GM12878 (cell line): ENCODE data around the gene UNC13A. TPM values are rescaled to one million over a fixed set of nuclear protein-coding genes. Genes with fewer than 3 reads are reported as not detected.

ENCODE experiments used
- ATAC-seq: fragments of 200-7000 bp; cut with Tn5 transposase; 3 replicates; pipeline ENCODE4 v1.9.1; 2020; ENCODE audit warnings: mild to moderate bottlenecking, moderate library complexity
- BruUV-seq: library from RNA; stranded (reverse); fragments of 400-500 nt; replicated peaks from 2 replicates; lab custom pipeline; 2021; lab: Mats Ljungman, UMichigan
- CTCF ChIA-PET: fragments of 300-600 bp; sonication (Branson Sonifier 250); formaldehyde crosslinking; extraction: SDS; loops from one replicate; lab custom pipeline; 2021; ENCODE audit warnings: inconsistent platforms; lab: Yijun Ruan, JAX
- POLR2A ChIA-PET: fragments of 350-600 bp; formaldehyde crosslinking; extraction: SDS; loops from one replicate; lab custom pipeline; 2021; ENCODE audit warnings: inconsistent platforms; lab: Charles Lee
- RAD21 ChIA-PET: fragments of 300-600 bp; sonication (Branson Sonifier 250); formaldehyde crosslinking; loops from one replicate; lab custom pipeline; 2023; ENCODE audit warnings: antibody characterized with exemption; ENCODE audit not compliant: unreplicated experiment; lab: Charles Lee
- SMC1A ChIA-PET: fragments of 300-600 bp; sonication (Branson Sonifier 250); formaldehyde crosslinking; loops from one replicate; lab custom pipeline; 2023; ENCODE audit not compliant: unreplicated experiment, uncharacterized antibody; lab: Charles Lee
- DNase-seq: peaks from one replicate; pipeline ENCODE4 v3.0.0-alpha.2; 2011; ENCODE audit warnings: low read depth, low spot score
- FAIRE-seq: peaks from 3 replicates; lab custom pipeline; 2011; peaks lifted over from hg19 to GRCh38; lab: Jason Lieb, UNC
- H2AFZ ChIP-seq: 2 replicates; pipeline ENCODE4 v1.6.0; 2011; ENCODE audit warnings: low read depth, low read length, control low read depth; ENCODE audit not compliant: control insufficient read depth
- H3K27ac ChIP-seq: 2 replicates; pipeline ENCODE4 v1.5.1; 2011; ENCODE audit warnings: control low read depth; ENCODE audit not compliant: control insufficient read depth, insufficient read depth
- H3K27me3 ChIP-seq, 2 experiments: replicated peaks in 1 of 2; 2 replicates each; pipeline versions ENCODE4 v1.6.0 to v1.6.1; 2011; ENCODE audit warnings: low read length in 1 of 2; ENCODE audit not compliant: control insufficient read depth in 2 of 2, insufficient read depth in 2 of 2
- H3K36me3 ChIP-seq, 2 experiments: 2 replicates each; pipeline ENCODE4 v1.5.1; 2011; ENCODE audit warnings: low read length in 1 of 2; ENCODE audit not compliant: control insufficient read depth in 2 of 2, insufficient read depth in 2 of 2
- H3K4me1 ChIP-seq: 2 replicates; pipeline ENCODE4 v1.6.1; 2011; ENCODE audit warnings: mild to moderate bottlenecking, low read length, moderate library complexity, mixed read lengths; ENCODE audit not compliant: control insufficient read depth, insufficient read depth
- H3K4me2 ChIP-seq: 2 replicates; pipeline ENCODE4 v1.6.0; 2011; ENCODE audit warnings: control low read depth; ENCODE audit not compliant: control insufficient read depth, insufficient read depth
- H3K4me3 ChIP-seq: fragments of 200-600 bp; sonication (generic); 2 replicates; pipeline ENCODE4 v1.5.1; 2016
- H3K79me2 ChIP-seq: 2 replicates; pipeline ENCODE4 v1.6.0; 2011; ENCODE audit warnings: low read length; ENCODE audit not compliant: control insufficient read depth, insufficient read depth
- H3K9ac ChIP-seq: 2 replicates; pipeline ENCODE4 v1.8.0; 2011; ENCODE audit warnings: low read length, control low read depth, mixed read lengths; ENCODE audit not compliant: control insufficient read depth, insufficient read depth
- H3K9me3 ChIP-seq: replicated peaks from 3 replicates; pipeline ENCODE4 v1.5.1; 2011; ENCODE audit warnings: mild to moderate bottlenecking, low read length; ENCODE audit not compliant: control insufficient read depth, insufficient read depth
- H4K20me1 ChIP-seq: 2 replicates; pipeline ENCODE4 v1.6.0; 2011; ENCODE audit not compliant: control insufficient read depth, insufficient read depth
- ELK1 ChIP-seq: IDR thresholded peaks from 2 replicates; pipeline ENCODE4 v1.6.1; 2012; ENCODE audit warnings: low read depth, low read length, improper control_type of control experiment
- PML ChIP-seq: IDR thresholded peaks from 2 replicates; pipeline ENCODE4 v1.6.1; 2012; ENCODE audit warnings: low read length, inconsistent platforms
- POLR2A ChIP-seq: IDR thresholded peaks from 2 replicates; pipeline ENCODE4 v1.6.1; 2011; ENCODE audit warnings: low read depth, mild to moderate bottlenecking, low read length
- SIX5 ChIP-seq: IDR thresholded peaks from 2 replicates; pipeline ENCODE4 v1.6.1; 2011; ENCODE audit warnings: mild to moderate bottlenecking, low read depth, low read length, moderate library complexity; ENCODE audit not compliant: severe bottlenecking
- TBL1XR1 ChIP-seq: IDR thresholded peaks from 2 replicates; pipeline ENCODE4 v1.6.1; 2012; ENCODE audit warnings: low read depth, low read length, improper control_type of control experiment
- WGBS: methylation state at CpG from one replicate; pipeline ENCODE4 v1.1.6; 2016; ENCODE audit warnings: low lambda C conversion rate; ENCODE audit not compliant: insufficient replicate concordance, insufficient coverage; ENCODE audit errors: missing lambda C conversion rate; 5-methylcytosine and 5-hydroxymethylcytosine counted together
- in situ Hi-C: fragments of 300-500 bp; cut with MboI; formaldehyde crosslinking; loops from 9 replicates; pipeline ENCODE4 v1.14.3; 2018; ENCODE audit warnings: mixed read lengths
- intact Hi-C: fragments of 100-400 bp; cut with micrococcal nuclease; formaldehyde crosslinking; loops from one replicate; pipeline ENCODE4 v1.14.2; 2022; ENCODE audit not compliant: unreplicated experiment
- polyA plus RNA-seq, 11 experiments: library from polyadenylated mRNA; depleted of rRNA in 4 of 11; unstranded in 6 of 11; stranded (reverse) in 5 of 11; fragments of >200 nt; fragmentation: Nextera tagmentation in 4 of 11; fragmentation: Illumina TruSeq in 1 of 11; extraction: Ambion mirVana in 4 of 11; extraction: Trizol in 1 of 11; gene quantifications; 1 replicate in 1 of 11; 2 replicates in 10 of 11; pipeline versions ENCODE4 v1.2.1 to v1.2.3, GENCODE V29; 2011 to 2016; ENCODE audit warnings: inconsistent platforms in 2 of 11, missing spikeins in 2 of 11, low read depth in 1 of 11
- total RNA-seq, 4 experiments: library from RNA; depleted of rRNA in 3 of 4; stranded (reverse); fragments of >200 nt in 3 of 4; fragmentation: Illumina TruSeq in 1 of 4; extraction: Trizol in 1 of 4; gene quantifications; 2 replicates each; pipeline versions ENCODE4 v1.2.1 to v1.2.3, GENCODE V29; 2013 to 2021
- TF ChIP-seq, protein P1 (sequence below), 3 experiments: IDR thresholded peaks in 2 of 3; conservative IDR thresholded peaks in 1 of 3; 2 replicates each; pipeline ENCODE4 v1.5.1; 2011; ENCODE audit warnings: low read depth in 3 of 3, low read length in 3 of 3, mild to moderate bottlenecking in 3 of 3, control low read depth in 2 of 3, moderate library complexity in 2 of 3, inconsistent platforms in 1 of 3, mixed read lengths in 1 of 3; ENCODE audit not compliant: control insufficient read depth in 2 of 3, insufficient read depth in 1 of 3; ENCODE audit errors: extremely low read depth in 1 of 3

UNC13A gene
- total and polyA plus RNA-seq, 10 of the 15 experiments (the other 5 are each of a cell fraction or from before 2014, with no cell fraction given) = under 0.01 to 0.23 (median 0.13) TPM; not detected in 1

DNA sequence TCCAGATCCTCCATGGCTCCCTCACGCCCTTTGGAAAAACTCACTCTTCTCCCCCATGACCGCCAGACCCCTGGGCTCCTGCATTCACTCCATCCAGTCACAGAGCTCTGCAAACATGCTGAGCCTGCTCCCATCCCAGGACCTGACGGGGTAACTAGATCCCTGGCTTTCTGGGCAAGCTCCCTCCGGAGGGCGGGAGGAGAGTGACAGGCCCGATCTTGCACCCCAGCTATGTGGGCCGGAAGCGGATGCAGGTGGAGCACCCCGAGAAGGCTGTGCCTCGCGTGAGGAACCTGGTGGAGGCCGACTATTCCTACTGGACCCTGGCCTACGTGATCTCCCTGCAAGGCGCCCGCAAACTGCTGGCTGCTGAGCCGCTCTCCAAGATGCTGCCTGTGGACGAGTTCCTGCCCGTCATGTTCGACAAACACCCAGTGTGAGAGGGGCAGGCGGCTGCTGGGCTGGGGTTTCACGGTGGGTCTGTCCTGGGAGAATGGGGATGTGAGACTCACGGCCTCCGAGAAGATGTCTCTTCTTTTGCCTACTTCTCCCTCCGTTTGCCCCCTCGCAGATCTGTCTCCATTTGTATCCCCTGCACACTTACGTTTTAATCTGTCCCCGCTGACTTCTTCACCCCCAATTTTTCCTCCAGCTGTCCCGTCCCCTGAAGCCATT, 107.5 kb downstream of the UNC13A start:
- Histone ChIP-seq H3K27me3 (no peaks in the 10 kb centered on the region), H3K4me2 (no peak overlapping the region), H3K9me3 (no peaks in the 10 kb centered on the region), H4K20me1 (no peaks in the 10 kb centered on the region), H2AFZ (no peak overlapping the region), H3K9ac (no peak overlapping the region), H3K27ac (no peak overlapping the region), H3K79me2 (no peaks in the 10 kb centered on the region), H3K36me3 (peaks cover 8 to 30% of the 10 kb centered on the region in 2 experiments; a peak in 3 of 4 replicates), H3K4me3 (no peak overlapping the region), H3K4me1 (no peaks in the 10 kb centered on the region)
- RAD21 ChIA-PET = no interaction called here
- CTCF ChIA-PET = interaction anchor here (1.2 kb wide), 1 partner anchor 84 kb away, joined by 5 read pairs; no protein-coding TSS in a partner anchor
- ATAC-seq (no peak), FAIRE-seq (no peak), DNase-seq (no peak)
- WGBS = 94% methylated on average over 28 of the region's 28 CpGs
- intact Hi-C loops (no loop called here), in situ Hi-C loops (no loop called here)
- POLR2A ChIA-PET = interaction anchor here (1.0 kb wide), 1 partner anchor 270 kb away, joined by 3 read pairs; no protein-coding TSS in a partner anchor
- SMC1A ChIA-PET = no interaction called here
- no TSS peak for BruUV-seq
- no peak for TF ChIP-seq PML
- no peak for TF ChIP-seq TBL1XR1
- TF ChIP-seq, protein P1, sequence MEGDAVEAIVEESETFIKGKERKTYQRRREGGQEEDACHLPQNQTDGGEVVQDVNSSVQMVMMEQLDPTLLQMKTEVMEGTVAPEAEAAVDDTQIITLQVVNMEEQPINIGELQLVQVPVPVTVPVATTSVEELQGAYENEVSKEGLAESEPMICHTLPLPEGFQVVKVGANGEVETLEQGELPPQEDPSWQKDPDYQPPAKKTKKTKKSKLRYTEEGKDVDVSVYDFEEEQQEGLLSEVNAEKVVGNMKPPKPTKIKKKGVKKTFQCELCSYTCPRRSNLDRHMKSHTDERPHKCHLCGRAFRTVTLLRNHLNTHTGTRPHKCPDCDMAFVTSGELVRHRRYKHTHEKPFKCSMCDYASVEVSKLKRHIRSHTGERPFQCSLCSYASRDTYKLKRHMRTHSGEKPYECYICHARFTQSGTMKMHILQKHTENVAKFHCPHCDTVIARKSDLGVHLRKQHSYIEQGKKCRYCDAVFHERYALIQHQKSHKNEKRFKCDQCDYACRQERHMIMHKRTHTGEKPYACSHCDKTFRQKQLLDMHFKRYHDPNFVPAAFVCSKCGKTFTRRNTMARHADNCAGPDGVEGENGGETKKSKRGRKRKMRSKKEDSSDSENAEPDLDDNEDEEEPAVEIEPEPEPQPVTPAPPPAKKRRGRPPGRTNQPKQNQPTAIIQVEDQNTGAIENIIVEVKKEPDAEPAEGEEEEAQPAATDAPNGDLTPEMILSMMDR (IDR thresholded peaks at IDR 0.05 in 2 of 3, conservative IDR thresholded peaks at IDR 0.05 in 1 of 3; ENCODE audit: control insufficient read depth in 2 of 3, extremely low read depth in 1 of 3, insufficient read depth in 1 of 3, low read depth in 3 of 3, low read length in 3 of 3) = 0 out of 6 replicates have a peak, but pooled peaks of 1 of the 3 experiments have one; percentile 4
- no peak for TF ChIP-seq ELK1
- TF ChIP-seq POLR2A = 0 out of 2 replicates have a peak, but pooled peaks have one; percentile 9
- no peak for TF ChIP-seq SIX5
